Esophagus (tissue), 2 donors: Measurements from ENCODE around the gene SULF2. TPM values are rescaled to one million over a fixed set of nuclear protein-coding genes. Genes with fewer than 3 reads are reported as not detected.

ENCODE experiments used
- H3K27ac ChIP-seq, 2 donors: one replicate each; pipeline ENCODE4 v1.5.1; 2013; ENCODE audit warnings: low read depth in 2 of 2, mild to moderate bottlenecking in 2 of 2, inconsistent platforms in 1 of 2, low read length in 1 of 2, moderate library complexity in 1 of 2
- H3K27me3 ChIP-seq, 2 donors: one replicate each; pipeline ENCODE4 v1.6.1; 2013; ENCODE audit warnings: low read length in 2 of 2, control low read depth in 1 of 2, mild to moderate bottlenecking in 1 of 2; ENCODE audit not compliant: insufficient read depth in 2 of 2, control insufficient read depth in 1 of 2
- H3K36me3 ChIP-seq, 2 donors: one replicate each; pipeline ENCODE4 v1.6.1; 2013; ENCODE audit warnings: low read length in 1 of 2; ENCODE audit not compliant: control insufficient read depth in 2 of 2, insufficient read depth in 2 of 2
- H3K4me1 ChIP-seq, 2 donors: one replicate each; pipeline ENCODE4 v1.6.1; 2013; ENCODE audit warnings: low read length in 1 of 2; ENCODE audit not compliant: control insufficient read depth in 2 of 2, insufficient read depth in 2 of 2
- H3K4me3 ChIP-seq, 2 donors: one replicate each; pipeline ENCODE4 v1.5.1; 2013; ENCODE audit warnings: low read length in 2 of 2, mild to moderate bottlenecking in 2 of 2, low read depth in 1 of 2, moderate library complexity in 1 of 2
- H3K9me3 ChIP-seq, 2 donors: one replicate each; pipeline ENCODE4 v1.6.1; 2013; ENCODE audit warnings: mild to moderate bottlenecking in 2 of 2, low read depth in 1 of 2, low read length in 1 of 2, moderate library complexity in 1 of 2; ENCODE audit not compliant: control insufficient read depth in 2 of 2, insufficient read depth in 1 of 2
- WGBS, 2 donors: extraction: QIAGEN DNeasy Blood & Tissue Kit; methylation state at CpG; one replicate each; pipeline ENCODE4 v1.1.7; 2013; 5-methylcytosine and 5-hydroxymethylcytosine counted together
- polyA plus RNA-seq, 2 donors: library from polyadenylated mRNA; stranded (reverse); fragments of 200-250 nt; gene quantifications; one replicate each; pipeline ENCODE4 v1.2.3, GENCODE V29; 2013
- donor health status: healthy with polysubstance abuse.
- donor health status: Bipolar disorder and iron deficiency.

SULF2 gene
- polyA plus RNA-seq, 2 donors = 47.3 to 153 TPM

- H3K4me1 ChIP-seq = peaks cover 4 to 10% of the 10 kb centered on the region in 2 donors
- 87 to 90% methylated on average over 14 of the region's 14 CpGs for WGBS, 2 donors
- no peak overlapping the region for H3K4me3 ChIP-seq
- H3K9me3 ChIP-seq = peaks cover 0 to 2% of the 10 kb centered on the region in 2 donors
- no peaks in the 10 kb centered on the region for H3K27me3 ChIP-seq
- peak overlapping the region in 1 of 2 donors; percentile 24 for H3K27ac ChIP-seq
- peaks cover 8 to 48% of the 10 kb centered on the region in 2 donors for H3K36me3 ChIP-seq
These were observed 98.7 kb downstream of the SULF2 start for GRCh38 chr20:47686545-47686944.

- no peak overlapping the region for H3K4me3 ChIP-seq
- peaks cover 4 to 10% of the 10 kb centered on the region in 2 donors for H3K4me1 ChIP-seq
- H3K36me3 ChIP-seq = peaks cover 4 to 47% of the 10 kb centered on the region in 2 donors
- H3K9me3 ChIP-seq = no peaks in the 10 kb centered on the region
- no peak overlapping the region for H3K27ac ChIP-seq
- WGBS, 2 donors = 90 to 92% methylated on average over 26 of the region's 26 CpGs
- no peaks in the 10 kb centered on the region for H3K27me3 ChIP-seq
These were observed 100.8 kb downstream of the SULF2 start for GRCh38 chr20:47684306-47685080.

- Histone ChIP-seq H3K36me3 (peaks cover 0 to 40% of the 10 kb centered on the region in 2 donors), H3K4me3 (no peak overlapping the region), H3K27ac (no peak overlapping the region), H3K9me3 (no peaks in the 10 kb centered on the region), H3K27me3 (no peaks in the 10 kb centered on the region), H3K4me1 (peaks cover 4 to 10% of the 10 kb centered on the region in 2 donors)
- 90 to 92% methylated on average over 19 of the region's 19 CpGs for WGBS, 2 donors
These were observed 102.4 kb downstream of the SULF2 start for GRCh38 chr20:47682916-47683315.

DNA sequence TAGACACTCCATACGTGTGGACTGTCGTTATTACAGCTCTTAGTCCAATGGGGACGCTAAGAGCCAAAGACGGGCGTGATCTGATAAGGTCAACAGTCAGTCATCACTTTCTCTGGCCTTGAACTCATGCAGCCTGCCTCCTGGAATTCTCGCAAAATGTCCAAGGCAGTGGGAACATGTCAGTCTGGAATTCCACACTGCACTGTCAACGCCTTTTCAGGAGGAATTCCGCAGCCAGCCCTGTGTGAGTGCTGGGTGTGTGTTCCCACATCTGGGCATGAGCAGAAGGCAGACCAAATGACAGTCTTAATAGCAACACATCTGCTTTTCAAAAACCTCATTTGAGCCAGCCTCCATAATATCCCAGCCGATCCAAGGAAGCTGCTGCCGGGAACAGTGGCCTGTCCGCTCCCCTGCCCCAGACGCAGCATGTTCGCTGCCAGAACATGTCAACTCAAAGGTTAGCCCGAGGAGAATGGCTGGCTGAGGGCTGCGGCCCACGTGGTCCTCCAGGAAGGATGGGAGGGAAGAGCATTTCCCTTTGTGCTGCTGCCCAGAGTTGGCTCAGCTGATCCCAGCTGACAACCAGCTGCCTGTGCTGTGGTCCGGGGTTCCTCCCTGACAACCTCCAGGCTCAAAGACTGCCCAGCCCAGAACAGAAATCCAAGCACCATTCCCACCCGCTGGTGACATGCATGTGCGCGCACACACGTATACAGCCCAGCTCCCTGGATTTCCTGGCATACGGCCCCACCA lies 103.1 kb downstream of the SULF2 start:
- Histone ChIP-seq H3K4me3 (no peak overlapping the region), H3K36me3 (peaks cover 0 to 42% of the 10 kb centered on the region in 2 donors), H3K27ac (peak overlapping the region in 1 of 2 donors; percentile 51), H3K9me3 (no peaks in the 10 kb centered on the region), H3K4me1 (peaks cover 4 to 10% of the 10 kb centered on the region in 2 donors), H3K27me3 (no peaks in the 10 kb centered on the region)
- WGBS, 2 donors = 36 to 51% methylated on average over 22 of the region's 22 CpGs

DNA sequence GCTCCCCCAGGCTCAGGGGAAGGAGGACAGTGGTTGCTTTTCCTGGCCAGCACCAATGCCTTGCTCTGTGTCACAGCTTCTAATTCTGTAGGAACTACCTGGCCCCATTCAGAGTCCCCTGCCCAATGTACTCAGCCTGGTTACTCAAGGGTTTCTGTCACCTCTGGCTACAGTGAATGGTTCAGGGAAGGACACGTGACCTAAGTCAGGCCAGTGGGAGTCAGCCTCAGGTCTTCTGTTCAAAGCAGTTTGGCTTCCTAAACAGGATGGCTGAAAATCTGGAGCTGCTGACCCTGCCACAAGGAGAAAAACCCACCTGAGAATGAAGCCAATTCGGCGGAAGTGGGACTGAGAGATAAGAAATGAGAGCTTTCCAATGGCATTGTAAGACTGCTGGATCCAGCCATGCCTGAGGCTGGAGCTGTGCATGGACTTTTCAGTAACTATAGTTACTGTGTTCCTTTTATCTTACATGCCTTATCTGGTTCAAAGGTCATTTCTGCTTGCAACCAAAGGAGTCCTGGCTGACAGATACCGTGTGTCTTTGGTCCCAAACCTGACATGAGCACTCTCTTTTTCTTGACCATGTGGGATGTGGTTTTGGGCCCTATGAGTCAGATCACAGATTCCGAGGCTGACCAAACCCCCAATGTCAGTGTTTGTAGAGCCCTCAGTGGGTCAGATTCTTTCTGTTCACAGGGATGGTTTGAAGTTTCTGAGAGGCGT lies 104.3 kb downstream of the SULF2 start:
- Histone ChIP-seq H3K36me3 (peaks cover 0 to 50% of the 10 kb centered on the region in 2 donors), H3K27ac (no peak overlapping the region), H3K27me3 (no peaks in the 10 kb centered on the region), H3K9me3 (no peaks in the 10 kb centered on the region), H3K4me3 (no peak overlapping the region), H3K4me1 (peaks cover 4 to 10% of the 10 kb centered on the region in 2 donors)
- 87 to 90% methylated on average over 6 of the region's 6 CpGs for WGBS, 2 donors

DNA sequence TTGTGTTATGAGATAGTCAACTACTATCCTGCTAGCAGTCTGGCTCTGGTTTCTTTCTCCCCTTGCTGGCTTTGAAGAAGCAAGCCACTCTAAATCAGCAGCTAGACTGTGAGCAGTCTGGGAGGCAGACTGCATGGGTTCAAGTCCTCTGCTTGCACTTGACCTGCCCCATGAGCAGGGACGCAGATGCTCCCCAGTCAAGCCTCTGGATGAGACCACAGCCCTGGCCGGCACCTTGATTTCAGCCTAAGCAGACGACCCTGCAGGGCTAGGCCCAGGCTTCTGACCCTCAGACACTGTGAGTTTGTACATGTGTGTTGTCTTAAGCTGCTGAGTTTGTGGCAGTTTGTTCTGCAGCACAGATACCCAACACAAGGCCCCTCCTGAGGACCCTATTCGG lies 105.8 kb downstream of the SULF2 start:
- Histone ChIP-seq H3K36me3 (peaks cover 0 to 49% of the 10 kb centered on the region in 2 donors), H3K4me1 (peaks cover 4 to 10% of the 10 kb centered on the region in 2 donors)
- WGBS, 2 donors = 91 to 94% methylated on average over 4 of the region's 4 CpGs

GRCh38 chr20:47678536-47678935 lies 106.7 kb downstream of the SULF2 start:
- 91 to 92% methylated on average over 17 of the region's 17 CpGs for WGBS, 2 donors
- Histone ChIP-seq H3K9me3 (no peaks in the 10 kb centered on the region), H3K4me1 (peaks cover 4 to 10% of the 10 kb centered on the region in 2 donors), H3K36me3 (peaks cover 0 to 54% of the 10 kb centered on the region in 2 donors), H3K27ac (no peak overlapping the region), H3K27me3 (no peaks in the 10 kb centered on the region), H3K4me3 (no peak overlapping the region)

More for the DNA sequence above, 105.8 kb downstream of the SULF2 start:
- Histone ChIP-seq H3K9me3 (no peaks in the 10 kb centered on the region), H3K27ac (no peak overlapping the region), H3K4me3 (no peak overlapping the region), H3K27me3 (no peaks in the 10 kb centered on the region)

- no peak overlapping the region for H3K4me3 ChIP-seq
- peaks cover 0 to 50% of the 10 kb centered on the region in 2 donors for H3K36me3 ChIP-seq
- H3K9me3 ChIP-seq = no peaks in the 10 kb centered on the region
- H3K27me3 ChIP-seq = no peaks in the 10 kb centered on the region
- peaks cover 4 to 6% of the 10 kb centered on the region in 2 donors for H3K4me1 ChIP-seq
- H3K27ac ChIP-seq = no peak overlapping the region
- WGBS, 2 donors = 45% methylated on average over 15 of the region's 15 CpGs
These were observed 107.4 kb downstream of the SULF2 start for GRCh38 chr20:47677635-47678453.
